Duodenal mucosa (tissue), 2 donors: ENCODE measurements around the gene FBXW8.

Experiments
- H3K27ac ChIP-seq: one replicate; pipeline ENCODE4 v1.7.0; 2013; ENCODE audit warnings: low read depth, low read length
- H3K27me3 ChIP-seq, 2 donors: one replicate each; pipeline ENCODE4 v1.7.0; 2013; ENCODE audit warnings: low read length in 2 of 2, control low read depth in 1 of 2; ENCODE audit not compliant: insufficient read depth in 2 of 2, control insufficient read depth in 1 of 2
- H3K36me3 ChIP-seq, 2 donors: one replicate each; pipeline ENCODE4 v1.7.0; 2013; ENCODE audit warnings: low read length in 2 of 2, control low read depth in 1 of 2; ENCODE audit not compliant: insufficient read depth in 2 of 2, control insufficient read depth in 1 of 2
- H3K4me1 ChIP-seq, 2 donors: one replicate each; pipeline ENCODE4 v1.7.0; 2013; ENCODE audit warnings: low read length in 2 of 2, control low read depth in 1 of 2; ENCODE audit not compliant: insufficient read depth in 2 of 2, control insufficient read depth in 1 of 2
- H3K4me3 ChIP-seq, 2 donors: one replicate each; pipeline ENCODE4 v1.7.0; 2013; ENCODE audit warnings: low read length in 2 of 2, low read depth in 1 of 2
- H3K9ac ChIP-seq, 2 donors: one replicate each; pipeline ENCODE4 v1.7.0; 2013; ENCODE audit warnings: low read length in 2 of 2, low read depth in 1 of 2
- H3K9me3 ChIP-seq, 2 donors: one replicate each; pipeline ENCODE4 v1.7.0; 2013; ENCODE audit warnings: low read length in 2 of 2, control low read depth in 1 of 2; ENCODE audit not compliant: control insufficient read depth in 1 of 2

FBXW8 gene

GRCh38 chr12:116887244-116887643, 23.5 kb upstream of the FBXW8 start:
- no peaks in the 10 kb centered on the region for H3K9me3 ChIP-seq
- H3K4me1 ChIP-seq = peaks cover 0 to 2% of the 10 kb centered on the region in 2 donors
- no peaks in the 10 kb centered on the region for H3K36me3 ChIP-seq
- H3K27ac ChIP-seq = no peak overlapping the region
- no peak overlapping the region for H3K9ac ChIP-seq
- peaks cover 13 to 14% of the 10 kb centered on the region in 2 donors for H3K27me3 ChIP-seq
- no peak overlapping the region for H3K4me3 ChIP-seq

GRCh38 chr12:116887897-116888296, 22.9 kb upstream of the FBXW8 start:
- H3K27ac ChIP-seq = no peak overlapping the region
- no peak overlapping the region for H3K4me3 ChIP-seq
- no peaks in the 10 kb centered on the region for H3K9me3 ChIP-seq
- no peaks in the 10 kb centered on the region for H3K36me3 ChIP-seq
- H3K9ac ChIP-seq = no peak overlapping the region
- H3K27me3 ChIP-seq = peaks cover 7 to 8% of the 10 kb centered on the region in 2 donors
- no peaks in the 10 kb centered on the region for H3K4me1 ChIP-seq

GRCh38 chr12:116890330-116890729, 20.4 kb upstream of the FBXW8 start:
- H3K27ac ChIP-seq = no peak overlapping the region
- no peak overlapping the region for H3K4me3 ChIP-seq
- H3K9me3 ChIP-seq = no peaks in the 10 kb centered on the region
- no peaks in the 10 kb centered on the region for H3K4me1 ChIP-seq
- no peaks in the 10 kb centered on the region for H3K27me3 ChIP-seq
- no peak overlapping the region for H3K9ac ChIP-seq
- no peaks in the 10 kb centered on the region for H3K36me3 ChIP-seq

- H3K9me3 ChIP-seq = no peaks in the 10 kb centered on the region
- H3K27me3 ChIP-seq = no peaks in the 10 kb centered on the region
- H3K4me3 ChIP-seq = no peak overlapping the region
- no peak overlapping the region for H3K27ac ChIP-seq
- H3K4me1 ChIP-seq = no peaks in the 10 kb centered on the region
- no peaks in the 10 kb centered on the region for H3K36me3 ChIP-seq
- no peak overlapping the region for H3K9ac ChIP-seq
Measured at GRCh38 chr12:116891019-116891418, 19.7 kb upstream of the FBXW8 start.

GRCh38 chr12:116892349-116893140, 18.2 kb upstream of the FBXW8 start:
- no peak overlapping the region for H3K9ac ChIP-seq
- H3K9me3 ChIP-seq = no peaks in the 10 kb centered on the region
- peaks cover 0 to 2% of the 10 kb centered on the region in 2 donors for H3K27me3 ChIP-seq
- H3K36me3 ChIP-seq = no peaks in the 10 kb centered on the region
- no peak overlapping the region for H3K4me3 ChIP-seq
- H3K27ac ChIP-seq = no peak overlapping the region
- H3K4me1 ChIP-seq = no peaks in the 10 kb centered on the region

- H3K27me3 ChIP-seq = peaks cover 3 to 5% of the 10 kb centered on the region in 2 donors
- H3K4me3 ChIP-seq = no peak overlapping the region
- no peaks in the 10 kb centered on the region for H3K36me3 ChIP-seq
- no peaks in the 10 kb centered on the region for H3K4me1 ChIP-seq
- H3K27ac ChIP-seq = no peak overlapping the region
- no peak overlapping the region for H3K9ac ChIP-seq
- no peaks in the 10 kb centered on the region for H3K9me3 ChIP-seq
Measured at GRCh38 chr12:116894913-116895312, 15.8 kb upstream of the FBXW8 start.

- H3K4me3 ChIP-seq = no peak overlapping the region
- H3K36me3 ChIP-seq = no peaks in the 10 kb centered on the region
- H3K9me3 ChIP-seq = no peaks in the 10 kb centered on the region
- H3K27ac ChIP-seq = no peak overlapping the region
- H3K4me1 ChIP-seq = no peaks in the 10 kb centered on the region
- no peak overlapping the region for H3K9ac ChIP-seq
- peaks cover 3 to 5% of the 10 kb centered on the region in 2 donors for H3K27me3 ChIP-seq
Measured at GRCh38 chr12:116896411-116896924, 14.3 kb upstream of the FBXW8 start.

- Histone ChIP-seq H3K9ac (no peak overlapping the region), H3K27ac (no peak overlapping the region), H3K4me3 (no peak overlapping the region), H3K27me3 (peaks cover 3 to 5% of the 10 kb centered on the region in 2 donors), H3K36me3 (no peaks in the 10 kb centered on the region), H3K9me3 (no peaks in the 10 kb centered on the region), H3K4me1 (no peaks in the 10 kb centered on the region)
Measured at GRCh38 chr12:116897476-116897875, 13.3 kb upstream of the FBXW8 start.

- H3K27ac ChIP-seq = no peak overlapping the region
- no peaks in the 10 kb centered on the region for H3K36me3 ChIP-seq
- no peaks in the 10 kb centered on the region for H3K4me1 ChIP-seq
- H3K9me3 ChIP-seq = no peaks in the 10 kb centered on the region
- H3K4me3 ChIP-seq = no peak overlapping the region
- H3K27me3 ChIP-seq = peaks cover 3 to 5% of the 10 kb centered on the region in 2 donors
- no peak overlapping the region for H3K9ac ChIP-seq
Measured at GRCh38 chr12:116898669-116899068, 12.1 kb upstream of the FBXW8 start.

GRCh38 chr12:116901612-116902011, 9.1 kb upstream of the FBXW8 start:
- Histone ChIP-seq H3K36me3 (no peaks in the 10 kb centered on the region), H3K9me3 (no peaks in the 10 kb centered on the region), H3K27ac (no peak overlapping the region), H3K9ac (no peak overlapping the region), H3K4me1 (no peaks in the 10 kb centered on the region), H3K4me3 (no peak overlapping the region), H3K27me3 (peaks cover 3% of the 10 kb centered on the region in 2 donors)
